ENCODE results near the gene TNFRSF21.
"Not testable (repeated sequence)": the region's sequence is repeated elsewhere in the genome, so short reads cannot be mapped to it uniquely, and the experiment has no call there.

TNFRSF21 gene

GRCh38 chr6:47321577-47321976 is 11.9 kb upstream of the TNFRSF21 start:
- FAIRE-seq: no peak
- DNase-seq (ENCODE audit: low spot score): no peak

DNA sequence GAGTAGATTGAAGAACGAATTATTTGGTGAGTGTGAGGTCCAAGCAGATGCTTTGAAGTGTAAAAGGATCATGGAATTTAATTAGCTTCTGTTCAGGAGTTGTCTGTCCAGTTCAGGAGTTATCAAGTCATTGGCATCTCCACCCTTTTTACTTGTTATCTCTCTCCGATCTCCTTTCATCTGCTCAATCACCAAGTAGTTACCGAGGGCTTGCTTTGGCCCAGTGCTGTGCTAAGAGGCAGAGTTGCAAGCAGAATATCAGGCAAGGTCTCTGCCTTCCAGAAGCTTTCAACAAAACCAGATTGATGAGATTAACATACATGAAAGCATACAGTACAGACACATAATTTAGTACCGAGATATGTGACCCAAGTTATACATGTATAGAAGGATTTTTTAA is 10.2 kb upstream of the TNFRSF21 start:
- no peak for DNase-seq (ENCODE audit: low spot score)
- FAIRE-seq: no peak

- DNase-seq (ENCODE audit: low spot score) (no peak), FAIRE-seq (no peak)
Measured at GRCh38 chr6:47319382-47319781, 9.7 kb upstream of the TNFRSF21 start.

- FAIRE-seq: no peak
- no peak for DNase-seq (ENCODE audit: low spot score)
Measured at GRCh38 chr6:47318236-47318989, 8.7 kb upstream of the TNFRSF21 start.

DNA sequence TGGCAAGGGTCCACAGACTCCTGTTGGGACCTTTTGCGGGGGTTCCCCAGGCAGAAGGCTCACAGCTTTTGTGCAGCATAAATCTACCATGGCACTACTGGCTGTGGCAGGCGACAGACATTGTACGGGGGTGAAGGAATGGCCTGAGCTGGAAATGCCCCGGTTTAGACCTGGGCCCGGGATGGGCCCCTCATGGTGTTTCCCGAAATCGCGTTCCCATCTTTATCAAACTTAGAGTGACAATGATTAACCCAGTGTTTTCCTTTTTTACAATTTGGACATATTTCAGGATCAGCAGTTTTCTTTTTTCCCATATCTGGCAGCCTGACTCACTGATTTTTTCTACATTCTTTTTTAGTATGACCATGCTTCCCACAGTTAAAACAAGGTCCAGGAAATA is 5.5 kb upstream of the TNFRSF21 start:
- FAIRE-seq; DNase-seq (ENCODE audit: low spot score): not testable (repeated sequence)

DNA sequence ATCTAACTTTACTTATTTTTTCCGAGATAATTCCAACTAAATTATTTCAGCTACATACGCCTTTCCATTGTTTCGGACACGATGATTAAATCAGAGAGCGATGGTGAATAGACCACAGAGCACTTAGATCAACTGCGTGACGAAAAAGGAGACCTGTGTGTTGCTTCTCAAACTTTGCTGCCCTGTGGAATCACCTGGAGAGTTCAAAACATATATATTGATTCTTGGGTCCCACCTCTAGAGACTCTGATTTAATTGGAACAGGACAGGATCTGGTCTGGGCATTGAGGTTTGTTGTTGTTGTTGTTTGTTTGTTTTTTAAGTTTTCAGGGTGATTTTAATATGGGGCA is 401 bp upstream of the TNFRSF21 start:
- FAIRE-seq (no peak), DNase-seq (ENCODE audit: low spot score) (no peak)

GRCh38 chr6:47308552-47309290 is 984 bp downstream of the TNFRSF21 start:
- DNase-seq (ENCODE audit: low spot score): no peak

GRCh38 chr6:47308198-47308517 is 1.5 kb downstream of the TNFRSF21 start:
- DNase-seq (ENCODE audit: low spot score): no peak

More at GRCh38 chr6:47308552-47309290, 984 bp downstream of the TNFRSF21 start:
- no peak for FAIRE-seq

DNA sequence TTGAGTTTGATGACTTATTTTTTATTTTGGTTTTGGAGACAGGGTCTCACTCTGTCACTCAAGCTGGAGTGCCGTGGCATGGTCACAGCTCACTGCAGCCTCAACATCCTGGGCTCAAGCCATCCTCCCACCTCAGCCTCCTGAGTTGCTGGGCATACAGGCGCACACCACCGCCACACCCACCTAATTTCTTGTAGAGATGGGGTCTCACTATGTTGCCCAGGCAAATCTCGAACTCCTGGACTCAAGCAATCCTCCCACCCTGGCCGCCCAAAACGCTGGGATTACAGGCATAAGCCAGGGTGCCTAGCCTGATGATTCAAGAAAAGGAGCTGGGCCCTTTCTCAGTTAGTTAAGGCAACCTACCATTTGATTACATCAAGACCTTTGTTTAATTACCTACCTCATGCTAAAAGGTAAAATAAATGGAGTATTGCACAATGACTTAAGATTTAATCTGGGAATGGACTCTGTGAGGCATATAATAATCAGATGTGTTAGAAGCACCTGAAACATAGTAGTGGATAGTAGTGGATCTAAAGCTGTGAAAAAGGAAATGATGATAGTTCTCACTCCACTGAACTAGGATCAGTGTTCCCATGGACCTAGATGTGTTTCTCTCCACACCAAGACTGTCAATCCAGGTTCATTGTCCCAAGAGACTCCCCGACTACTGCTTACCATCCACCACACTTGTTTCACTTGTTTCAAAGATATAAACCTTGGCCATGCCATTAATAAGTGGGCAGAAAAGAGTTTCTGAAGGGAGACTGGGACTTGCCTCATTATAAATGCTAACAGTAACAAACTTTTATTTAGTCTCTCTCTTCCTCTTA is 2.1 kb downstream of the TNFRSF21 start:
- no peak for FAIRE-seq
- DNase-seq (ENCODE audit: low spot score): no peak

More at GRCh38 chr6:47308198-47308517, 1.5 kb downstream of the TNFRSF21 start:
- no peak for FAIRE-seq

GRCh38 chr6:47306887-47307286 is 2.8 kb downstream of the TNFRSF21 start:
- FAIRE-seq (no peak), DNase-seq (ENCODE audit: low spot score) (no peak)

GRCh38 chr6:47303861-47304260 is 5.8 kb downstream of the TNFRSF21 start:
- DNase-seq (ENCODE audit: low spot score) (no peak), FAIRE-seq (no peak)

- no peak for FAIRE-seq
- DNase-seq (ENCODE audit: low spot score): no peak
Measured at GRCh38 chr6:47303342-47303741, 6.4 kb downstream of the TNFRSF21 start.

- FAIRE-seq: no peak
Measured at GRCh38 chr6:47302043-47302442, 7.7 kb downstream of the TNFRSF21 start.

DNA sequence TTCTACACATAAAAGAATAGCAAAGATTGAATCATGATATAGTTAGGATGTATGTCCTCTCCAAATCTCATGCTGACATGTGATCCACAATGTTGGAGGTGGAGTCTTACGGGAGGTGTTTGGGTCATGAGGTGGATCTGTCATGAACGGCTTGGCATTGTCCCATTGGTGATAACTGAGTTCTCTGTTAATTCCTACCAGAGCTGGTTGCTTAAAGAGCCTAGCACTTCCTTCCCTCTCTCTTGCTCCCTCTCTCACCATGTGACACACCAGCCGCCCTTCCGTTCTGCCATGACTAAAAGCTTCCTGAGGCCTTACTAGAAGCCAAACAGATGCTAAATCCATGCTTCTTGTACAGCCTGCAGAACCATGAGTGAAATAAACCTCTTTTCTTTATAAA is 8.3 kb downstream of the TNFRSF21 start:
- FAIRE-seq (no peak), DNase-seq (ENCODE audit: low spot score) (no peak)

More at GRCh38 chr6:47302043-47302442, 7.7 kb downstream of the TNFRSF21 start:
- no peak for DNase-seq (ENCODE audit: low spot score)

GRCh38 chr6:47300417-47300816 is 9.3 kb downstream of the TNFRSF21 start:
- FAIRE-seq (no peak), DNase-seq (ENCODE audit: low spot score) (no peak)

DNA sequence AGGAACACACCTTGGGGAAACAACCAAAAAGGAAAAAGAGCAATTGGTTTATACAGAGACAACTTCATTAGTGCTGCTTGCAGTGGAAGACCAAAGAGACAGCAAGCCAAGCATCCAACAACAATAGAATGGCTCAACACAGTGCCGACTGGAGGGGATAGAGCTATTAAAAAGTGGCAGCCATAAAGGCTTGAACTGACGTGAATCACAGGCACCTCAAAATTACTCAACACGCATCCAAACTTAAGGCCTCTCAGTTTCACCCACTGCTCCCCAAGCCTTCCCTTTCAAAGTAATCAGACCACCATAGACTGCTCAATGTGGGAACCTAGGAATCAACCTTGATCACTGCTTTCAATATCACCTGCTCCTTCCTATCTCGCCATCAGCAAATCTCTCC is 9.7 kb downstream of the TNFRSF21 start:
- FAIRE-seq (no peak), DNase-seq (ENCODE audit: low spot score) (no peak)

DNA sequence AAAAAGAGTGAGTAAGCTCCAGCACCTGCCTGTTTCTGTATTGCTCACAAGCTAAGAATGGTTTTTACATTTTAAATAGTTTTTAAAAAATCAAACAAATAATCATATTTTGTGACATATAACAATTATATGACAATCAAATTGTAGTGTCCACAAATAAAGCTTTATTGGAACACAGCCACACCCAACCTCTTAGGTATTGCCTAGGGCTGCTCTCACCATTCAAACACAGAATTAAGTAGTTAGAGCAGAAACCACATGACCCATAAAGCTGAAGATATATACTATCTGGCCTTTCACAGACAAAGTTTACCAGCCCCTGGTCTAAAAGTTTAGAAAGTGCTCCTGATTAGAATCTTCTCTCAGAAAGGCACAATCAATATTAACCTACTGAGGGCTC is 11.2 kb downstream of the TNFRSF21 start:
- FAIRE-seq (no peak), DNase-seq (ENCODE audit: low spot score) (no peak)

DNA sequence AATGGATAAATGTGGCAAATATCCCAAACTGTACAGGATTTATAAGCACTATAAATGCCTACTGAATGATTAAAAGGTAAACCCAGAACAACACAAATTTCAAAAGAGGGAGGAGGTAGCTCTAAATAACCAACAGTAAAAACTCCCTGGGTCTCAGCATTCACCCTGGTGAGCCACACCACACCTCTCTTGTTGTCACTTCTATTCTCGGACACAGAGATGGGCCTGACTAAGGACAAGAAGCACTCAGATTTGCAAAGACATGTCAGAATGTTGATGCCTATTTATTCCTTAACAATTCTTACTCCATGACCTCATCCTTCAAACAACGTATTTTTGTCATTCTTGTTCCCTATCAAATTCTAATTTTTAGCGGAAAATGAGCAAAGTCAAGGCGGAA is 14.7 kb downstream of the TNFRSF21 start:
- FAIRE-seq (no peak), DNase-seq (ENCODE audit: low spot score) (no peak)

DNA sequence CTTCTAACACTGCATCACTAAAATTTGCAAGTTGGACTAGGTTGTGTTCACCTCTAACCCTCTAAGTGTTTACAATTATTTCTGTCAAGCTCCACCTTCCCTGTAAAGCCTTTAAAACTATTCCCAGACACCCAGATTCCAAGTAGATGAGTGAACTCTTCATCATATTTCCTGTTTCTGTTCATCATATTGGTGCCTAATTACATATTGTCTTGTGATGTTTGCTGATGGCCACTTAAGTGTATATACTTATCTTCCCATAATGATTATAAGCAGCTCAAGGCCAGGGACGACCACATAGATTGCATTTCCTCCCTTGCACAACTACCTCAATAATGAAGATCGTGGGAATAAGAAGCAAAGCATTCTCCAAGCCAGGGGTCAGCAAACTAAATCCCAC is 16.8 kb downstream of the TNFRSF21 start:
- FAIRE-seq (no peak), DNase-seq (ENCODE audit: low spot score) (no peak)

GRCh38 chr6:47292027-47292426 is 17.7 kb downstream of the TNFRSF21 start:
- no peak for FAIRE-seq

DNA sequence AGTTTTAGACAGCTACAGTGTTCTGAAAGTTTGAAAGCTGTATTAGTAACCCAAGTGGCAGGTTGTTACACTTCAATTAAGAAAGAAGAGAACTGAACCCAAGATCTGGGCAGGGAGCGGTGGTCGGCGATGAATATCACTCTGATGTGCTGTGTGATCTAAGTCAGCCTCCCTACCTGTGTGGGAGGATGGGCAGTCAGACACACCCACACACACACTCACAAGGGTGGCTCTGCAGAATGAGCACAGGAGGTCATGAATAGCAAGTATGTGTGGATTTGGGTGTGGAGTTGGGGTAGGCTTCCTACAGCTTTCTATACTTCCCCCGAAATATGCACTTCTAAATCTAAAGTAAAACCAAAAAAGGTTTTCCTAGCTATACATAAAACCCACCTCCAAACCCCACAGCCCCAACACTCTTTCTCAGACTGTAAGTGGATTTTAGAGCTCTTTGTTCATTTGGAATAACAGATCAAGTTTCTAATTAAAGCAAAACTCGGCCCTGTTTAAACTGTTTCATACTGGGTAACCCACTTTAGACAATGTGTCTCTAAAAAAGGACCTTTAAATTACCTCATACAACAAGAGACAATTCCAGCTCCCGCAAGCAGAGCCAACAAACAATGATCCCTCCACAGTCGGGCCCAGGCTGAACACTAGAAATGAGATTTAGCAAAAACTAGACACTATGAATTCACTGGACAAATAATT is 19.4 kb downstream of the TNFRSF21 start:
- DNase-seq (ENCODE audit: low spot score): no peak
- FAIRE-seq: no peak

More at GRCh38 chr6:47292027-47292426, 17.7 kb downstream of the TNFRSF21 start:
- DNase-seq (ENCODE audit: low spot score): no peak

Measured in RCC 7860 (cell line).